HG03039 (cell line): Measurements from ENCODE around the gene ZDHHC4.

ENCODE experiments used
- ATAC-seq: cut with Tn5 transposase; IDR thresholded peaks from one replicate; pipeline ENCODE4 v1.9.1; 2021; ENCODE audit warnings: mild to moderate bottlenecking, moderate library complexity; ENCODE audit not compliant: unreplicated experiment

Gene ZDHHC4

DNA sequence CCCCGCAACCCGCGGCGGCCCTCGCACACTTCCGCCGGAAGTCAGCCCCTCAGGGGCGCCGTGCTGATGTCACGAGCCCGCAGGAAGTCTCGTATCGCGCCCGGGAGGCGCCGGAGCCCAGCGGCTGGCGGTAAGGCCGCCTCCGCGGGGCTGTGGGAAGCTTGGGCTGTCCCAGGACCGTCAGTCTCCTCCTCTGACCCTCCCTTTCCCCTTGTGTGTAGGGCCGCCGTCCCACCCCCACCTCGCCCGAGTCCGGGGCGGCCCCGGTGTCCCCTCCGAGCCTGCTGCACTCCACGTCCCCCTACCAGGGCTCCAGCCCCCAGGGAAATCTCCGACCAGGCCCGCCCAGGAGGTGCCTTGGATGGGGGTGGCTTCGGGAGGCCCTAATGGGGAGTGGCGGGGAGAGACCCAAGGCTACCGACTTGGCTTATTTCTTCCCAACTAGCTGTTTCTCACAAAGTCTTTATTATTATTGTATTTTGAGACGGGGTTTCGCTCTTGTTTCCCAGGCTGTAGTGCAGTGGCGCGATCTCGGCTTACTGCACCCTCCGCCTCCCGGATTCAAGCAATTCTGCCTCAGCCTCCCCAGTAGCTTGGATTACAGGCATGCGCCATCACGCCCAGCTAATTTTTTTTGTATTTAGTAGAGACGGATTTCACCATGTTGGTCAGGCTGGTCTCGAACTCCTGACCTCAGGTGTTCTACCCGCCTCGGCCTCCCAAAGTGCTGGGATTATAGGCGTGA lies at the start of gene ZDHHC4:
TSS of gene ZDHHC4 (plus strand) at position 86 of the 745 bp plus-strand sequence. CDS start 3,108 bp downstream, outside the sequence.
- ATAC-seq, result peak; percentile 94

DNA sequence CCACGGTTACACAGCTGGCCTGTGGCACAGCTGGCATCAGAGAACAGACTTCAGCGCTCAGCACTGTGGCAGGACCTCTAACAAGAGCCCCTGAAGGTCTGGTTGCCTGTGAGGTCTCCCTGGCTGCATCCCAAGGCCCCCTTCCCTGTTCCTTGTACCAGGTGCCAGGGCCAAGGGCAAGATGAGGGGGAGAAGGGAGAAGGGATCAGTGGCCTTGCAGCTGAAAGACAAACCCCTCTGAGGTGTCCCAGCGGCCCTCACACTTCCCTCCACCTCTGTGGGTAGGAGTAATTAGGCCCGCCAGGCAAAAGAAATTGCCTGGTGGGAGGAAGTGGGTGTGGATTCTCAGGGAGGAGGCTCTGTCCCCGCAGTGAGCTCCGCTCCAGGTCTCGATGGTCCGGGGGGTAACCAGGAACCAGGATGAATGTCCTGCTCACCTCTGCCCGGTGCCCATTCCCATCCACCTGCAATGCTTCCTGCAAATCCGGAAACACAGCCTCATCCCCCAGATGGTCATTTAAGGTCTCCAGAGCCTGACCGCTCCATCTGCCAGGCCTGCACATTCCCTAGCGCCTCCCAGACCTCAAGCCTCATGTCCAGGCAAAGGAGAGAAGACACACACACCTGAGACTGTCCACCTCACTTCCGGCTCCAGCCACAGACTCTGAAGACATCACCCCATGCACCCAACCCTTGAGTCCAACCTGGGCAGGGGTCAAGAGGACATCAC lies 48.7 kb upstream of the ZDHHC4 start:
- no peak for ATAC-seq

DNA sequence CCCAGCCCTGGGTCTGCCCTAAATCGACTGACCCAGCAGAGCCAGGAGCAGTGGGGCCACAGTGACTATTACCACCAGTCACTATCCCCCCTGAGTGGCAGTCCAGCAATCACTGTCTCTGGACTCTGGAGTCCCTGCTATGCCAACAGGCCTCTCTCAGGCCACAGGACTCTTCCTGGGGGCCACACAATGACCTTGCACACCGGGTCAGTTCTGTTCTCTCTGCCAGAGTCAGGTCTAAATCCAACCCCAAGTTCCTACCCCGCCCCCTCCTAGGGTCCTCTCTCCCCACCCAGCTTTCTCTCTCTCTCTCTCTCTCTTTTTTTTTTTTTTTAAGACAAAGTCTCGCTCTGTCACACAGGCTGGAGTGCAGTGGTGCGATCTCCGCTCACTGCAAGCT lies 47.6 kb upstream of the ZDHHC4 start:
- no peak for ATAC-seq

DNA sequence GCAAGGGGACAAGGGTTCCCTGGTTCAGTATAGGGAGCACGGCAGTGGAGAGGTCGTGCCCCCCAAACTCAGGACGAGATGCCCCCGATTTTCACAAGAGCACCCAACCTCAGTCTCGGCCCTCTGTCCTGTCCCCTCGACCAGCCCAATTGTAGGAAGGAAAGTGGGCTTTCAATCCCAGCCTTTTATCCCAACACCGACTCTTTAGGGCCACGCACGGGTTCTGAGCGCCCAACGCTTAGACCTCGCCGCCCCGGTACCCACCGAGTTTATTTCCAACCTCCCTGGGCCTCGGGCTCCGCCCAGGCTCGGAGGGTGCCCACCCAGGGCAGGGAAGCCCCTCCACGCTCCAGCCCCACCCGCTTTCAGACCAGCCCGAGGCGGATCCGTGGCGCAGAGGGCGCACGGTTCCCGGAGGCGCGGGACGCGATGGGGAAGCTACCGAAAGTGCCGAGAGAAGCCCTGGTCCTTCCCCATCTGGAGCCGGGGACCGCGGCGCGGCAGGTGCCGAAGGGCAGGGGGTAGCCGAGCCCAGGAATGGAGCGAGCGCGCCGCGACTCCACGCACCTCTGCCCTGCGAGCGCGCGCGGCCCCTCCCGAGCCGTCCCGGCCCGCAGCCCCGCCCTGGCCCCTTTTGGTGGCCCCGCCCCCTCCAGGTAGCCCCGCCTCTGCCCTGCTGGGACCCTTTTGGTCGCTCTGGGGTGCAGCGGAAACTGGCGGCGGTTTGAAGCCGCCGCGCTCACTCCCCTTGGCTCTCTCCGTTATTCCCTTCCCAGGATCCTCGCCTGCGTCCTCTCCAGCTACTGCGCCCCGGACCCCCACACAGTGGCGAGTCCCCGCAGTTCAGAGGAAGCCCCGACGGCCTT lies 46.4 kb upstream of the ZDHHC4 start:
- no peak for ATAC-seq

DNA sequence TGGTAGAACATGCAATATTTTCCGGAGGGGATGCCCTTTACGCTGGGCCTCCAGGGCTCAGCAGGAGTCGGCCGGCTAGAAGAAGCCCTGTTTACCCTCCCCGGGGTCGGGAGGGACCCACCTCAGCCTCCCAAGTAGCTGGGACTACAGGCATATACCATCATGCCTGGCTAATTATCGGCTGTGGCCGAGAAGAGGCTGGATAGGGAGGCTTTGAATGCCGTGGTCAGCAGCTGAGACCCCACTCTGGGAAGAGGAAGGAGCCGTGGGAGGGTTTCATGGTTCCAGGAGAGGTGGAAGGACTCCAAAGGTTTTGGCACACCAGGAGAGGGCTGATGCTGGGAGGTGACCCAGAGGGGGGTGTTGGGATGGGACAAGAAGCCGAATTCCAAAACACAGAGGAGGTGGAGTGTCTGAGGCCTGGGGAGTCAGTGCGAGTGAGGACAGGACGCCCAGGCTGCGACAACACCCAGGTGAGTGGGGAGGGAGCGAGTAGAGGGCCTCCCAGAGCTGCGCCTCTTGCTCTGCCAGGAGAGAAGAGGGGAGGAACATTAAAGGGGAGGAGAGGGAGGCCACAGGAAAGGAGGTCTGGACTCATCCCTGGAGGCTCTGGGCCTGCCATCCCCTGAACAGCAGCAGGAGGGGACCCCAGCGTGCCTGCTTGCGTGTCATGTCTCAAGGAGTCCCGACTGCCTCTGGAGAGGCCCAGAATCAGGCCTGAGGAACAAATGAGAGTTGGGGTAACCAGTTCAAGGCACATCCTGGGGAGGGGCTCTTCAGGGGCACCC lies 45.6 kb upstream of the ZDHHC4 start:
- ATAC-seq, result no peak

DNA sequence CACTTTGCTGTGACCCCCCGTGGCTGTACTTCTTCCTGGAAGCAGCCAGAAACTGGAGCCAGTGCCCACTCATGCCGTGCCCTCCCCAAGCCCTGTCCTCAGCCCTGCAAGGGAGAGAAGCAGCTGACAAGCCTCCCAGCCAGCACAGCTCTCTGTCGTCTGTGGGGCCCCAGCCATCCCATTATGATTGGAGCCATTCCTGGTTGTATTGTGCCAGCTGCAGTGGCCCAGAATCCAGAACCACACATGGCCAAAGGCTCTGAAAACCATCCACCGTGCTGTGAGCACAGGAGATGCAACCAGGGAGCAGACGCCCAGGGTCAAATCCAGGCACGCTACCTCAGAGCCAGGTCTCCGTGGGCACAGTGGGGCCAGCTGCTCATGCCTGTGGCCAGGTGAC lies 44.7 kb upstream of the ZDHHC4 start:
- ATAC-seq, result no peak

DNA sequence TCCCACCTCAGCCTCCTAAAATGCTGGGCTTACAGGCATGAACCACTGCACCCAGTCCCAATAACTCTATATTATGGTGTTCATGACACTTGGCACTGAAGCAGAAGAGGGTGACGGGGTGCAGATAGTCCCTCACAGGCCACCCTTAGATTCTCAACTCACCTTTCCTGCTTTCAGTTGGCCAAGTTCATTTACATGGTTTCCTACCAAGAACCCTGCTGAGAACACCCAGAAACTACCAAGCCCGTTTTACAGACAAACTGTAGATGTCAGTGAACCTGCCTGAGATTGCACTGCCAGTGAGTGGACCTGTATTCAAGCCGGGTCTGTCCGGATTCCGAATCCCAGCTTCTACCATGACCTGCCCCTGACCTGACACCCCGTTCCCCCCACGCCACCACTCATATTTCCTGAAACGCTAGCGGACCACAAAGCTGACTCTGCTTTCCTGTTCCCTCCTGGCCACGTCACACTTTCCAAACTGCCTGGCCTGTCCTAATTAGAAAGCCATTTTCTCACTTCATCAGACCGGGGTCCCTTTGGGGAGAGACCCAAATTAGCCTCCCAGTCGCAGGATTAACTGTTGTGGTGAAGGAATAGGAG lies 43.3 kb upstream of the ZDHHC4 start:
- ATAC-seq, result no peak

DNA sequence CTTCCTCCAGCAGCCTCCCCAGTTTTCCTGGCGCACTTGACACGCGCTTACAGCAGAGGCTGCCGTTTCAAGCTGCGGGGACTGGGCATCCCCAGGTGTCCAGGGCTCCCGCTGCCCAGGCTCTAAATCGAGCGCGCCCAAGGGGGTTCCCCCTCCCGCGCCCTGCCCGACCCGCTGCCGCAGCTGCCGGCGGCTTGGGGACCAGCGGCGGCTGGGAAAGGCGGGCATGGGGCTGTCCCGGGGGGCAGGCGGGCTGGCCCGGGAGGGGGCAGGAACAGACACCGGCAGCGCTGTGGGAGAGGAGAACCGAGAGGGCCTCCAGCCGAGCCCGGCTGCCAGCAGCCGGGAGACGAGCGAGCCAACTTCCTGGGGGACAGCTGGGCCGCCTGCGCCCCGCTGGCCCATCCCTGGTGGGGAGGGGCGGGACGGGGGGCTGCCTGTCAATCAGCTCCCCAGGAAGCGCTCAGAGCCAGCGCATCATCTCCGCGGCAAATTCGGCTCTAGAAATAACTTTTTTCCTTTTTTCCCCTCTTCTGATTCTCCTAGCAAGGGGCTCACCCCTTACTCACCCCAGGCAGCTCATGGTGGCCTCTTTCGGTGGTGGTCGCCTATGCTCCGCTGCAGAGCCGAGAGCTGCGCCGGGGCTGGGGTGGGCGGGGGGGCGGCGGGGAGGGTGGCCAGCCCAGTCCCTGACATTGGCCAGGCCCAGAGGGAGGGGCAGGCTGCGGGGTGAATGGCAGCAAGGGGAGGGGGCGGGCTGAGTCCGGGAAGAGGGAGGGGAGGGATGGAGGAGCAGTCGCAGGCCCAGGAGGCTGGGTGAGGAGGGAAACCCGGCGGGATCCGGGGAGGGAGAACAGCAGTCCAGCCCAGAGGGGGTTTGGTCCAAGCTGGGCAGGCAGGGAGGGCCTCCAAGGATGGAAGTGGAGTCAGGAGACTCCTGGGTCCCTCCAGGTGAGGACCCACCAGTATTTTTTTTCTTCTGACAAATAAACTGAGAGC lies 40.7 kb upstream of the ZDHHC4 start:
- ATAC-seq, result no peak

DNA sequence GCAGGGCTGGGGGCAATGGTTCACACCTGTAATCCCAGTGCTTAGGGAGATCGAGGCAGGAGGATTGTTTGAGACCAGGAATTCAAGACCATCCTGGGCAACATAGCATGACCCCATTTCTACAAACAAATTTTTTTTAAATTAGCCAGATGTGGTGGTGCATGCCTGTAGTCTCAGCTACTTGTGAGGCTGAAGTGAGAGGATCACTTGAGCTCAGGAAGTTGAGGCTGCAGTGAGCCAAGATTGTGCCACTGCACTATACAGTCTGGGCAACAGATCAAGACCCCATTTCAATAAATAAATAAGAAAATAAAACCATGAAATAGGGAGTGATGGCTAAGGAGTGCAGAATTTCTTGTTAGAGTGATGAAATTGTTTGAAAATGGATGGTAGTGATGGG lies 34.9 kb upstream of the ZDHHC4 start:
- ATAC-seq, result no peak

DNA sequence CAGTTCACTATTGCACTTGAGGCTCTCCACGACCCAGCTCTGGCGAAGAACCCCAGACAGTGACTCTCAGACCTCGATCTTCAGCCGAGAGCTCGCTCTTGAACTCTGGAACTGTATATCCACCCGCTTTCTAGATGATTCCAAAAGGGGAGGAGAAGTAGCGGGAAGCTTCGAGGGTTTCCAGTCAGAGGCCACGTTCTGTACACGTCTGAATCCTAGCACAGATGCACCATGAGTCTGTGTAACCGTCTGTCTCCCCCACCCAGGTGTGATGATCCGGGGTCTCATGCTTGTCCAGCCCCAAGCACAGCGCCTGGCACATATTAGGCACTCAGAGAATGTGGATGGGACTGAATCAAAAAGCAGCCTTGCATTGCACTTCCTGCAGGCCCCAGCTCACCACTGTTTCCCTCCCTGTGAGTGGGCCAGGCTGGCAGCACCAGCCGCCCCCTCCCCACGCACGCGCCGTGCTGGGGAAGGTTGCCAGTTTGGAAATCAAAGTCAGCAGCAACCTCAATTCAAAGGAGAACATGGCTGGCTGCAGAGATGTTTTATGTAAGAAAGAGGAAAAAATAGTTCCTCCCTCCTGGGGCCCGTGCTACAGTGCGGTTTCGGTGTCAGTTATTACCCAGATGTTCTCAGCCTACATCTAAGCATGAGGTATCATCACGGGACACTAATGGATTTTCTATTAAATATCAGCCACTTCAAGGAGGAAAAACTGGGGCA lies 31.7 kb upstream of the ZDHHC4 start:
- ATAC-seq, result no peak

DNA sequence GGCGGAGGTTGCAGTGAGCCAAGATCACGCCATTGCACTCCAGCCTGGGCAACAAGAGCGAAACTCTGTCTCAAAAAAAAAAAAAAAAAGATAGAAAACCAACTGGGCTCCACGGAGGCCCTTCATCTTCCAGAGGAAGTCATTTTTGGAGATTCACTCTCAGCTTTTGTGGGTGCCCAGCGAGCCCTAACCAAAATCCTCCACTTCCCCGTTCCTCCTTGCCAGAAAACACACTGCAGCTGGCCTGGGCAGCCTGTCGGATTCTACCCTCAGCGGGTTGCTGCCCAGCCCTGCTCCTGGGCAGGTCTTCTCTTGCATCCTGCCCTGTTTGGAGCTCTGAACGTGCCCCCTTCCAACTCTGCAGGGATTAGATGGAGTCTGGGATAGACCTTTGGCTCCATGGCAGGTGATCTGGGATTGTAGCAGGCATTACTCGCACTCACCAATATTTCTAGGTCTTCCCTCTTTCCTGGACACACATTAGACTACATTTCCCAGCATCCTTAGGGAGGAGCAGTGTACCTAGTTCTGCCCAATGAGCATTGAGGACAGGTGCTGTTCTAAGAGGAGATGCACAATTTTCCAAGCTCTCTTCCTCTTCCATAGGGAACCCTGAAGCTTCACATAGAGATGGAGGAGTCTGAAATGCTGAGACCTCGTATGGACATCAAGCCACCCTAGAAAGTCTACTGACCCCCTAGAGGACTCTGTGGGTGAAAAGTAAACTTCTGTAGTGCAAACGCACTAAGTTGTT lies 30.6 kb upstream of the ZDHHC4 start:
- no peak for ATAC-seq

DNA sequence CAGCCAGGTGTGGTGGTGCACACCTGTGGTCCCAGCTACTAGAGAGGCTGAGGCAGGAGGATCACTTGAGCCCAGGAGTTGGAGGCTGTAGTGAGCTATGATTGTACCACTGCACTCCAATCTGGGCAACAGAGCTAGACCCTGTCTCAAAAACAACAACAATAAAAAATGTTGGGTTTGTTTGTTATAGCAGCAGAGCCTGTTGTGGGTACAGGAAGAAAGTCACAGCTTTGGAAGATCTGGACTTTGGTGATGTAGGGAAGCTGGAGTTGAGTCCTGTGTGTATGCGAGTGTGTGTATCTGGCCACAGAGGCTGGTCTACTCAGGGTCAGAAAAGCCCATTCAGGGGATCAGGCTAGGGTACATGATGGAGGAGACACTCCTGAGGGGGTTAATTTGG lies 29.9 kb upstream of the ZDHHC4 start:
- ATAC-seq, result no peak

DNA sequence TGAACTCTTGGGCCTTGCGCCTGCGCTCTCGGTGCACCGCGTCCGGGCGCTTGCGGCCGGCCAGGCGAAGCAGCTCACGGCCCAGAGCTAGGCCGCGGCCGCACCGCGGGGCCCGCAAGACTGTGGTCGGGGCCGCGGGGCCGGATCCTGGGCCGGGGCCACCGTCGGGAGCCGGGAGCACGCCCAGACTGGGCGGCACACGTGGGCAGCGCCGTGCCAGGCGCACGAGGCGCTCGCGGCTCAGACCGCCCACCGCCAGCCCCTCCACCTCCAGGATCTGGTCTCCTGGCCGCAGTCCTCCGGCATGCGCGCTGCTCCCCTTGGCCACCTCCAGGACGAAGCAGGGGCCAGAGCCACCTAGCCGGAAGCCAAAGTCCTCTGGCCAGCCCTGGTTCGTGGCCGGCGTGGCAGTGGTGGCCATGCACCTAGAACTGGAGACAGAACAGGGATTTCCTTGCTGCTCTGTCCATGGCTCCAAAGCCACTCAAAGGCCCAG lies 26.2 kb upstream of the ZDHHC4 start, which contains the start of gene GRID2IP:
TSS of gene GRID2IP (minus strand) at position 446 of the 496 bp plus-strand sequence. CDS start at position 421, 25 bp downstream.
- ATAC-seq, result no peak

DNA sequence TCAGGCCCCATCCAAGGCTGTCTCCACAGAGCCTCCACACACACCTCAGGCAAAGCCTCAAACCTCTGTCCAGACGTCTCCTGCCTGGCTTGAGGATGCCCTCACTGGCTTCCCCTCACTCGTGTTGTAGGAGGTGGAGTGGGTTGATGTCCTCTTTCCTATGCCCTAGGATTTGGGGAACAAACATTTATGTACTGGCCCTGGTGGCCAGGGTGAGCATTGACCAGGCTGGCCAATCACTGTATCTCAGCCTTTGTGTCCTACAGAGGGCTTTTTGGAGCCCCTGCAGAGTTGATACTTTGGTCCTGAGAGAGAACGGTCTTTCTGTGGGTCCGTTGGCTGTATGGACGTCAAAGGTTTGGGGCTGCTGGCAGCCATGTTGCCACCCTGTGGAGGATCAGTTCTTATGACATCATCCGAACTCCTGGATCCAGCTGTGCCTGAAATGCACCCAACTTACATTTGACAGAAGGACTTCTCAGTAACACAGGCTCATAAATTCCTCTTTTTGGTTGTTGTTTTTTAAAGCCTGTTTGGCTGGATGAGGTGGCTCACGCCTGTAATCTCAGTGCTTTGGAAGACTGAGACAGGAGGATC lies 23.7 kb upstream of the ZDHHC4 start:
- ATAC-seq, result no peak

DNA sequence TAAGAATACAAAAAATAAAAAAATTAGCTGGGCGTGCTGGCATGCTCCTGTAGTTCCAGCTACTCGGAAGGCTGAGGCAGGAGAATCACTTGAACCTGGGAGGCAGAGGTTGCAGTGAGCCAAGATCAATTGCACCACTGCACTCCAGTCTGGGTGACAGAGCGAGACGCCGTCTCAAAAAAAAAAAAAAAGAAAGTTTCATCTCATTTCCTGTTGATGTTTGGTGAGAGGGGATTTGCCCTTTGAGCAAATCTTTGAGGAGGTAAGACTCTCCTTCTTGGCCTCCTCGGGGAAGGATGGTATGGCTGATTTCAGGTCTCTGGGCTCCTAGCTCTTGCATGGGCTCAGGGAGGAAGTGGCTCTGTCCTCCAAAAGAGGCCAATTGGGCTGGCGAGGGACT lies 22.4 kb upstream of the ZDHHC4 start:
- ATAC-seq, result no peak

DNA sequence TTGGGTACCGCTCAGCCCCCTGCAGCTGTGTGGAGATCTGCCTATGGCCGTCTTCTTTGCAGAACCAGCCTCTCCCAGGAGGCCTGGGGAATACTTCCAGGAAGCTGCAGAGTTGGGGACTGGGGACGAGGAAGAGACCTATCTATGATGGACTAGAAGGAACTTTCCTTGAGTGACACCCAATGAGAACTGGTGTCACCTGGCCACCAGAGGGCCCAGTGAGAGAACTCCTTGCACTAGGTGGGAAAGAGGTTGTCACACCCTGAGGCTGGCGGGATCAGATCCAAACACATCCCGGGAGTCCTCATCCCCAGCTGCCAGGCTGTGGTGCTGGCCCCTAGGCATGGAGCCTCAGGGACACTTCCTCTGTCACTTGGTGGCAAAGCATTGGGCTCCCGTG lies 21.1 kb upstream of the ZDHHC4 start:
- no peak for ATAC-seq

DNA sequence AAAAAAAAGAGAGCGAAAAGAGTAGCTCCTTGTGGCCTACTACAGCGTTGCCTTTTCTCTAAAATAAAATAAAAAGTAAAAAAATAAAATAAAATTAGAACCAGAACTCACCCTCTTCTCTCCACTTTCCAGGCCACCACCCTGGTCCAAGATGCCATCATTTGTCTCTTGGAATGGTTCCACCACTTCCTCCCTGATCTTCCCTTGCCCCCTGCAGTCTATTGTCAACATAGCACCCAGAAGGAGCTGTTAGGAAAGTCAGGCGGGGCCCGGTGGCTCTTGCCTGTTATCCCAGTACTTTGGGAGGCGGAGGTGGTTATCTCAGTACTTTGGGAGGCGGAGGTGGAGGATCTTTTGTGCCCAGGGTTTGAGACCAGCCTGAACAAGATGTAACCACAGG lies 18.4 kb upstream of the ZDHHC4 start:
- no peak for ATAC-seq
